ENCODE results near the gene DST.

DST gene

DNA sequence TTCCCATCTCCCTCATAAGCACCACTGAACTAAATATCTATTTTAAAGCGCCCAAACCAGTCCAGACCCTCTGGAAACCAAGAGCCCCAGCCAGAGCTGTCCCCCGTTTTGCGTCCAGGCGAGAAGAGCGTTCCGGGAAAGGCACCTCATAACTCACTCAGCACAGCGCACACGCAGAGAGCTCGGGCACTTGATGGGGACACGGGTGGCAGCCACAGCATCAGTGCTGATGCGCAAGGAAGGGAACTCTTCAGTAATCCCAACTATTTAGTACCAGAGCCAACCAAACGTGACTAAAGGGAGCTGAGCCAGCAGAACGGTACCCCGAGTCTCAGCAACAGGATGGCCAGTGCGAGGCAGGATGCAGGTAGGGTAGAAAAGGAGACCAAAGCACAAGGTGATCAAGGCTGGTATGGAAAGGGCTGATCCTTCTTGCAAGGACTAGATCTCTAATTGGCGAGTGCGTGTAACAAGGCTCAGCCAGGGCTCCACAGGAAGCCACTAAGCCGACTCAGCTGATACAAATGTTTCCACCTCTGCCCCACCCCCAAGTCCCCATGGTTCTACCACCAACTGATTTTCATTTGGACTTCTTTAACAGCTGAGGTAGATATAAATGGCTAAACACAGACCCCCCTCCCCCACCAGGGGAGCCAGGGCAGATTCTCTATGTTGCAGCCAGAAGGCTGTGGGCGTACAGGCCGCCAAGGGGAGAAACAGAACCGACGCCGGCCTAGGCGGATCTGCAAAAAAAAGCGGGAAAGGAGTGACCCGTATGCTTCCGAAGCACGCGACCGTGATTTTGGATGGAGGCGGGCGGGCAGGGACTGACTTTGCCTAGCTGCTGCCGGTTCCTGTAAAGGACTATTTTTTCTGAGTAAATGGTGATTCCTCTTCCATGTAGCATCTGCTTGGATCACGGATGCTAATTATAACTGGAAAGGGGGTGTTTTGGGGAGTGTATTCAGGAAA is 211.8 kb downstream of the DST start:
- DNase-seq: no peak

DNA sequence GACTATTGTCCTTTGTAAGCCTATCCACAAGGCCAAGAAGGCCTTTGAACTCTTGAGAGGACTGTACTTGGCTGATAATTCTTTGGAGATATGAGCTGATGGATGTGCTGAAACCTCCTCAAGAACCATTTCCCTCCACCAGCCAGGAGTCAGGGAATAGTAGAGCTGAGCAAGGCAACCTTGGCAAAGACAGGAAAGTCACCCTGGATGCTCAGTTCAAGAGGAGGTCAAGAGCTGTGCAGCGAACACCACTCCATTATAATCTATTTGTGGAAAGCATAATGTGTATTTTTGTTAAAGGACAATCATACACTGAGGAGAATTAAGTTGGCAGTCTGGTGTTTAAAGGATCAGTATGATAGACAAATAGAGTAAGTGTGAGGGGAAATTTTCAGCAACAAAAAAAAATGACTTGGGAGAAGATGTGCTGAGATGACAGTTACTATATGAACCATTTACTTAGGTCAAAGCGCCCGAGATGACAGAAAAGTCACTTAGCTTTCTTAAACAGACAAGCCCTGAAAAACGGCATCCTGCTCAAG is 218.1 kb downstream of the DST start:
- no peak for DNase-seq

DNA sequence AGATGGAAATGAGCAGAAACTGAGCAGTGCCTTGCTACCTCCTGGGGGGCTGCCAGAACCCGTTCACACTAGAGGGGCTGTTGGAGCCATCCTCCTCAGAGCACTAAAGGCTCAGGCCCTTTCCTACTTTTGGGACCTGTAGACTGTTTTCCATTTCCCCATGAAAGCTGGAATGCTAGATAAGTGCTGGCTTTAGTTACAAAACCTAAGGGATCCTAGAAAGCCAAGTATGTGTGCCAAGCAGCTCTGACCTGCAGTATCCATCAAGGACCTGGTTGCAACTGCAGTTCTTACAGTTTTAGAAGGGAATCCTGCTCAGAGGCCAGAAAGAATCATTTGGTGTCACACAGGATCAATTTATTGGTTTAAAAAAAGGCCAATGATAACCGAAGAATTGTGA is 218.6 kb downstream of the DST start:
- DNase-seq: no peak

DNA sequence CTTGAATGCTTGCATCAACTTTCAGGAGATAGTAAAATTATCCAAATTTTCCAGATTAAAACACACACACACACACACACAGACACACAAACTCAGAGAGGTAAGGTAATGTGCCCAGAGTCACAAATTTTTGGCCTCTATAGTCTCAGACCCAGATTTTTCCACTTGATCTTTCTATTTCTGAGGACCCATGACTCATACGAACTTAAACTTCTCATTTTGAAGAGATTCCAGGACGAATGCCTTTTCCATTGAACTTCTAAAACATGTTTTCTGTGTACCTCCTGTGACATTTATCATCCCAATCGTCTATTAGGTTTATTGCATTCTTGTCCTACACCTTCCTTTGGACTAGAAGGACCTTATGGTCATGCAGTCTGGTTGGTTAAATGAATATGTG is 222.4 kb downstream of the DST start:
- no peak for DNase-seq

DNA sequence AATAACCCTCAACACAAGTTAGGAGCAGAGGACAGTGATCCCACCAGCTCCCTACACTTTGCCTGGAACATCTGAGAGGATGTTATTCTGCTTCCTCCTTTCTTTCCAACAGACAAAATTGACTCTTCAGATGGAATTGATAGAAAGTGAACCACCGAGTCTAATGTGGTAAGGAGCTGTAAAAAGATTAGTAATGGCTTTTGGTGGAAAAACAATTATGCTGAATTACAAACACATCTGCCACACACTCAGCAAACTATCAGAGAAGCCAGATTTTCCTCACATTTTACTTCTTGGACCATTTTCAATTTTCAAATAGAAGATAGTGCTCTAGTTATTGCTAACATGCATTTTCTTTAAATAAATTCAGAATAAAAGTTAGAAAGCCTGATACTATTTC is 223.5 kb downstream of the DST start:
- DNase-seq: no peak

DNA sequence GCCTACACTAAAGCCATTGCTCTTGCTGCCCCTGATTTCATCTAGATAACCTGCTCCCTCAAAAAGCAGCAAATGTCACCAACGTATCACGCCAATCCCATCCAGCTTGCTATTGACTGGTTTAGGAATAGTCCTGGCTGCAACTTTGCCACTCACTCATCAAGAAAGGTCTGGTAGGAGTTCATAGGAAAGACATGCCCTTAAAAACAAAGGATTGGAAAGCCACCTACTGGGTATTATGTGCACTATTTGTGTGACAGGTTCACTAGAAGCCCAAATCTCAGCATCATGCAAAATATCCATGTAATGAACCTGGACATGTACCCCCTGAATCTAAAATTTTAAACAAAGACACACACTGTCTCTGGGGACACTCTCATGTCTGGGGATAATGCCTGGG is 224.9 kb downstream of the DST start:
- no peak for DNase-seq

DNA sequence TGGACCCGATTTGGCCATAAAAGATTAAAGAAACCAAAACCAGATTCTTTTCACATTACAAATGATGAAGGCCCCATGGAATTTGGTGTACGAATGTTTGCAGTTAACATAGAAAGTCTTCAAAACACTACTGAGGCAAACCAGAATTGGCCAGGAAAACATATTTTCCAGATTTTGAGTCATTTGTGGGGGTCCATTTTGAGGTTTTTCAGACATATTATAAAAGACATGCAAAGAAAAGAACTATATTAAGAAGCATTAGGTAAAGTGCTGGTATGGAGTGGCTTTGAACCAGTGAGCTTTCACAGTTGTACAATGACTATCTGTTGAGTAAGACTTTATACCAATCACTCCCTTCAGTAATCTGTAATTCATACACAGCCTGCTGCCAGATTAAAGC is 226.4 kb downstream of the DST start:
- no peak for DNase-seq

DNA sequence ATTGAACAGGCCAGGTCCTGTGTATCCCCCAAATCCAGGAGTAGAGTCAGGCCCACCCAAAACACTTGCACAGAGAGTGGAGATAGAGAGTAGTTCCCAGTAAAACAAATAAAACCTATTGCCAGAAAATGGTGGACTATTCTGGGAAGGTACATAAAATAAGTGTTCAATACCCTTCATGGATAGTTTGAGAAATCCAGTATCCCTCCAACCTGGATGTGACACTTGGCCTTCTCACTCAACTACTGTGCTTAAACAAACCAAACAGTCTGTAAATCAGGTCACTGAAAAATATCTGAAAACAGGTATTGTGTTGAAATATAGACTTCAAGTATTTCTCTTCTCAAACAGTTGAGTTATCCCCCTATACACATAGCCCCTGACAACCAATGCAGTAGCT is 233.7 kb downstream of the DST start:
- no peak for DNase-seq
